HG02973 (cell line): Measurements from ENCODE around the gene TMEM185B.
"Not testable (repeated sequence)": the region's sequence is repeated elsewhere in the genome, so short reads cannot be mapped to it uniquely, and the experiment has no call there.

Experiments used
- ATAC-seq: cut with Tn5 transposase; IDR thresholded peaks from one replicate; pipeline ENCODE4 v1.9.1; 2021; ENCODE audit warnings: moderate library complexity; ENCODE audit not compliant: unreplicated experiment

TMEM185B gene

GRCh38 chr2:120209427-120210269, 13.6 kb downstream of the TMEM185B start:
- no peak for ATAC-seq

GRCh38 chr2:120208381-120209353, 14.5 kb downstream of the TMEM185B start:
- ATAC-seq = no peak

DNA sequence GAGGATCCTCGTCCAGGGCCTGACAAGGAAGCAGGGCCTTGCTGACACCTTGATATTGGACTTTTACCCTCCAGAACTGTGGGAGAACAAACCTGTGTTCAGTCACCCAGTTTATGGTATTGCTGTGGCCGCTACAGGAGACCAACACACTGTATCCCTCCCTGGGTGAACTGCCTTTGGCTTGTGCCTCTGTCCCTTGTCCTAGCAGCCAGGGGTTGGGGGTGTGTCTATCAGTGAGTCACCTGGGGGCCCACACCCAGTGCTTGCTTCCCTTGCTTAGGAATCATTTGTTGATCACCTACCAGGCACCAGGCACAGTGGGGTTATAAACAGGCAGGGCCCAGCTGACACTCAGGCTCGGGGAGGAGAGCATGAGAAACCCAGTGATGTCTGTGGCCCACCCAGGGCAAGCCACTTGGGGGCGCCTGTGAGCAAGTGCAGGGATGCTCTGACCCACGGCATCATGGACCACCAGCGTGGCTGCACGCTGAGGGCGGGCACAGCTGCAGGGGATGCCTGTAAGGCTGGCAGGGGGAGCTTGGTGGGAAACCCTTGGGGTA, 17.1 kb downstream of the TMEM185B start:
- no peak for ATAC-seq

GRCh38 chr2:120204945-120205670, 18.1 kb downstream of the TMEM185B start:
- ATAC-seq = no peak

DNA sequence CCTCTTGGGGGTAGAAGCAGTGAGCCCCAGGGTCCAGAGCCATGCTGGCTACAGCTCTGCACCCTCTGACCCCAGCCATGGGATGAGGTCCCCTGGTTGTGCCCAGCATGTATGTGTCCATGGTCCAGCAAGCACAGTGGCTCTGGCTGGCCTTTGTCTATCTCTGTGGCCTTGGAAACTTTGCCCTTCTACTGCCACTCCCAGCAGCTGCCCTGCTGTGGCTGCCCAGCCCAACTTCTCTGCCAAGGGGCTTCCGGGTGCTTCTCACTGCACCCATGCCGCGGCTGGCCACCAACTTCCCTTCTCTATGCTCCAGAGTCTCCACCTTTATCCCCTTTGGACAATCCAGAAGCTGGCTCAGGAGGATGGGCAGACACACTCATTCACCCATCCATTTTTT, 18.8 kb downstream of the TMEM185B start:
- no peak for ATAC-seq

DNA sequence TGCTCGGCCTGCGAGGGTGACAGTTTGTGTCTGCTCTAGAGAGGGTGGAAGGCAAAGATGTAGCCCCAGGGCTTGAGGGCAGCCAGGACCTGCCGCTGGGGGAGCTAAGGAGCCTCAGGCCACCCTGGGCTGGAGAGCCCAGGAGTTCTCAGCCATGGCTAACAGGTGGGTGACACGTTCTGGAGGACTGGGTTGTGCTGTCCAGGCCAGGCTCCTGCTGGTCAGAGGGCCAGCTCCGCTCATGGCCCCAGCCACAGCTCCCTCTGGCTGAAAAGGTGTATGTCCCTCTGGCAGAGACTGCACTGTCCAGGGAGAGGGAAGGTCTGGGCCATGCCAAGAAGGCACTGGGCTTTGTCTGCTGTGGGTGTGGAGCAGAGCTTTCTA, 19.2 kb downstream of the TMEM185B start:
- no peak for ATAC-seq

- ATAC-seq = no peak
These were observed 19.8 kb downstream of the TMEM185B start for GRCh38 chr2:120203251-120204021.

- not testable (repeated sequence) for ATAC-seq
These were observed 23.3 kb downstream of the TMEM185B start for GRCh38 chr2:120199817-120200459.

DNA sequence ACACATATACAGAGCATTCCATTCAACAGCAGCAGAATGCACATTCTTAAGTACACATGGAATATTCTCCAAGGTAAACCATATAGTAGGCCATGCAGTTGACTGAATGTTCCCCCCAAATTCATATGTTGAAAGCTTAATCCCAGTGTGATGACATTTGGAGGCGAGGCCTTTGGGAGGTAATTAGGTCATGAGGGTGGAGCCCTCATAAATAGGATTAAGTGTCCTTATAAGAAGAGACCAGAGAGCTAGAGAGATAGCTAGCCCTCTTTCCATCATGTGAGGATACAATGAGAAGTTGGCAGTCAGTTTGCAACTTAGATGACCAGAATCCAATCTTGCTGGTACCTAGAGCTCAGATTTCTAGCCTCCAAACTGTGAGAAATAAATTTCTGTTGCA, 27.6 kb downstream of the TMEM185B start:
- no peak for ATAC-seq

GRCh38 chr2:120192280-120192679, 30.9 kb downstream of the TMEM185B start:
- ATAC-seq = no peak

DNA sequence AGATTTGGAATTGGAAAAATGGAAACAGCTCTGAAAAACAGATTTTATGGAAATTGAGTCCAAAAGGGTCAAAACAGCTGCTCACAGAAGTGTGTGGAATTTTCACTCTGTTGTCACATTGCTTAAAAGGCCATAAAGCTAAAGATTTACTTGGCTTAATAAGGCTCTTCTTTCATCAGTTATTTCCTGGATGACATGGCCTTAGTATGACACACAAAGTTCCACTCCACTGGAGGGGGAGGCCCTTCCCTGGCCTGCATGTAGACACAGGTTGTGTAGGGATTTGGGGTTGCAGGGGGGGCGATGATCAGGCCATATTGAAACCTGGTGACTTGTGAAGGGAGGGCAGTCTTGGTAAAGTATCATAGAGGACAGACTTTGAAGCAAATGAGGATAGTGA, 34.0 kb downstream of the TMEM185B start:
- no peak for ATAC-seq

DNA sequence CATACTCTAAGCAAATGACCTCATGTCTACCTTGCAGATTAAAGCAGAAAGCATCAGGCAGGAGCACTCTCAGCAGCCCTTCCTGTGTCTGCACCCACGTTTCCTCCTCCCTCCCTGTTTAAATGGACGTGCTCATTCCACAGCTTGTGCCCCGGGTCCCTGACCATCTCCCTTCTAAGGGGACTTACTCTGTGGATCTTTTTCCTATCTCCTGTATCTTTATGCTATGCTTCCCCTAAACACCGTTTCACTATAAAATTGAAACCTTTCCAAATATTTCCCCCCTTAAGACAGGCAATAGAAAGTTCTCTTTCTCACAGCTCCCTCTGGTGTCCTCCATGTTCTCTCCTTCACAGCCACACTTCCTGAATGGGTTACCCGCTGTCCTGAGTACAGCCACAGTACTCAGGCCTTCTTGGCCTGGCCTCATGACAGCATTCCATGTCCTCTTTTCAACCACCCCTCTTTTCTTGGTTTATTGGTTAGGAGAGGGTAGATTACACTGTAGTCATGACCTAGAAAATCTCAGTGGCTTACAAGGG, 41.1 kb downstream of the TMEM185B start:
- no peak for ATAC-seq

- no peak for ATAC-seq
These were observed 43.1 kb downstream of the TMEM185B start for GRCh38 chr2:120180066-120180465.

GRCh38 chr2:120179396-120179795, 43.8 kb downstream of the TMEM185B start:
- no peak for ATAC-seq

- no peak for ATAC-seq
These were observed 45.2 kb downstream of the TMEM185B start for GRCh38 chr2:120177973-120178372.

- ATAC-seq = peak; percentile 96
These were observed 46.1 kb downstream of the TMEM185B start for GRCh38 chr2:120177001-120177621.

DNA sequence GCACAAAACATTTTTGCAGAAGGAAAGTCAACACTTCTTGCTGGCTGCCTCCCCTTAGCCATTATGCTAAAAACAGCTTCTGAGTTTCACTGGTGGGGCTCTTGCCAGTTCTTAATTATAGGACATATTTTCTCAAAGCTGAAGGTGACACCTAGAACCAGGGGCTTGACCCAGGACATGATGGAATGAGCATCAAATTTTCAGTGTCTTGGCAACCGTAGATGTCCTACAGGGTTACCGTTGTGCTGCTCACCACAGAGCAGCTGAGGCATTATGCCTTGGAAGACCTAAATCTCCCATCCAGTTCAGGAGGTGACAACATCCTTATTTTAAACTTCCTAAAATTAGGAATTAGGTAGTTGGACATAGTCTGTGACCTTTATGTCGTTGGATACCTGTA, 46.7 kb downstream of the TMEM185B start:
- ATAC-seq = no peak

- no peak for ATAC-seq
These were observed 48.1 kb downstream of the TMEM185B start for GRCh38 chr2:120174963-120175581.
